Activated CD8-positive, alpha-beta memory T cell treated with anti-CD3 and anti-CD28 coated beads, Interleukin-2, amount 10 ng/mL, durations not matched to agents 7 days and 5 days (primary cell): ENCODE results near the gene PHF3. TPM values are rescaled to one million over a fixed set of nuclear protein-coding genes. Genes with fewer than 3 reads are reported as not detected.

Experiments
- ATAC-seq: fragments of 150-1000 bp; cut with Tn5 transposase; one replicate; pipeline ENCODE4 v1.10.0; 2021; ENCODE audit warnings: moderate library complexity
- CTCF ChIA-PET: fragments of 350-600 bp; sonication (Branson Sonifier 250); formaldehyde crosslinking; loops from one replicate; lab custom pipeline; 2021; ENCODE audit warnings: antibody characterized with exemption; lab: Charles Lee
- DNase-seq: peaks from one replicate; pipeline ENCODE4 v3.0.0-alpha.2; 2020
- H3K27ac Mint-ChIP-seq: one replicate; pipeline ENCODE4 v1.8.0; 2021; ENCODE audit warnings: mild to moderate bottlenecking, mixed read lengths
- H3K27me3 Mint-ChIP-seq: one replicate; pipeline ENCODE4 v1.8.0; 2021; ENCODE audit warnings: mixed read lengths
- H3K36me3 Mint-ChIP-seq: one replicate; pipeline ENCODE4 v1.8.0; 2021; ENCODE audit warnings: mild to moderate bottlenecking, mixed read lengths
- H3K4me1 Mint-ChIP-seq: one replicate; pipeline ENCODE4 v1.8.0; 2021; ENCODE audit warnings: mixed read lengths
- H3K4me3 Mint-ChIP-seq: one replicate; pipeline ENCODE4 v1.8.0; 2021; ENCODE audit warnings: mild to moderate bottlenecking, moderate library complexity, mixed read lengths
- H3K9me3 Mint-ChIP-seq: one replicate; pipeline ENCODE4 v1.8.0; 2022; ENCODE audit warnings: low read depth, mixed read lengths
- total RNA-seq, 2 experiments: library from RNA; stranded (reverse); gene quantifications; one replicate each; pipeline ENCODE4 v1.2.3, GENCODE V29; 2021

The PHF3 gene
- total RNA-seq, 2 experiments from 2014 or later: 48.1 to 48.2 TPM

- CTCF ChIA-PET: interaction anchor here (1.1 kb wide), 1 partner anchor 91 kb away, joined by 3 read pairs; no protein-coding TSS in a partner anchor
- Mint-ChIP-seq H3K27me3 (no peaks in the 10 kb centered on the region), H3K9me3 (no peaks in the 10 kb centered on the region), H3K36me3 (peaks cover 23% of the 10 kb centered on the region), H3K4me1 (peaks cover 15% of the 10 kb centered on the region), H3K4me3 (no peak overlapping the region), H3K27ac (no peak overlapping the region)
- no peak for ATAC-seq
- no peak for DNase-seq
These were observed 53.8 kb downstream of the PHF3 start for GRCh38 chr6:63689421-63689820.

GRCh38 chr6:63690221-63690620 lies 54.6 kb downstream of the PHF3 start:
- Mint-ChIP-seq H3K27ac (no peak overlapping the region), H3K4me3 (no peak overlapping the region), H3K27me3 (no peaks in the 10 kb centered on the region), H3K9me3 (no peaks in the 10 kb centered on the region), H3K36me3 (peaks cover 22% of the 10 kb centered on the region), H3K4me1 (peaks cover 8% of the 10 kb centered on the region)
- ATAC-seq: no peak
- CTCF ChIA-PET: interaction anchor here (1.1 kb wide), 1 partner anchor 92 kb away, joined by 3 read pairs; no protein-coding TSS in a partner anchor
- no peak for DNase-seq

- peak; percentile 27 for ATAC-seq
- Mint-ChIP-seq H3K36me3 (peaks cover 57% of the 10 kb centered on the region), H3K4me3 (no peak overlapping the region), H3K4me1 (peaks cover 16% of the 10 kb centered on the region), H3K27me3 (no peaks in the 10 kb centered on the region), H3K9me3 (no peaks in the 10 kb centered on the region), H3K27ac (no peak overlapping the region)
- CTCF ChIA-PET: no interaction called here
- DNase-seq: no peak
These were observed 70.1 kb downstream of the PHF3 start for GRCh38 chr6:63705707-63706106.

- Mint-ChIP-seq H3K9me3 (no peaks in the 10 kb centered on the region), H3K4me3 (no peak overlapping the region), H3K27ac (no peak overlapping the region), H3K4me1 (peaks cover 16% of the 10 kb centered on the region), H3K27me3 (no peaks in the 10 kb centered on the region), H3K36me3 (peaks cover 59% of the 10 kb centered on the region)
- no peak for ATAC-seq
- CTCF ChIA-PET: no interaction called here
- no peak for DNase-seq
These were observed 71.0 kb downstream of the PHF3 start for GRCh38 chr6:63706630-63707029.

GRCh38 chr6:63708631-63709030 lies 73.0 kb downstream of the PHF3 start:
- no peak for ATAC-seq
- Mint-ChIP-seq H3K27me3 (no peaks in the 10 kb centered on the region), H3K27ac (no peak overlapping the region), H3K9me3 (no peaks in the 10 kb centered on the region), H3K36me3 (peaks cover 64% of the 10 kb centered on the region), H3K4me3 (no peak overlapping the region), H3K4me1 (peaks cover 20% of the 10 kb centered on the region)
- DNase-seq: no peak
- CTCF ChIA-PET: no interaction called here

GRCh38 chr6:63709148-63709547 lies 73.5 kb downstream of the PHF3 start:
- DNase-seq: no peak
- Mint-ChIP-seq H3K27ac (no peak overlapping the region), H3K9me3 (no peaks in the 10 kb centered on the region), H3K4me3 (no peak overlapping the region), H3K27me3 (no peaks in the 10 kb centered on the region), H3K4me1 (peaks cover 23% of the 10 kb centered on the region), H3K36me3 (peaks cover 62% of the 10 kb centered on the region)
- no peak for ATAC-seq
- CTCF ChIA-PET: no interaction called here

- no peaks in the 10 kb centered on the region for H3K27me3 Mint-ChIP-seq
- DNase-seq: no peak
- no peak overlapping the region for H3K27ac Mint-ChIP-seq
- H3K4me3 Mint-ChIP-seq: no peak overlapping the region
- CTCF ChIA-PET: no interaction called here
- no peak for ATAC-seq
- peaks cover 8% of the 10 kb centered on the region for H3K4me1 Mint-ChIP-seq
- no peaks in the 10 kb centered on the region for H3K9me3 Mint-ChIP-seq
- peaks cover 44% of the 10 kb centered on the region for H3K36me3 Mint-ChIP-seq
These were observed 77.7 kb downstream of the PHF3 start for GRCh38 chr6:63713332-63713731.

- CTCF ChIA-PET: no interaction called here
- ATAC-seq (peak; percentile 27), DNase-seq (no peak)
- no peak overlapping the region for H3K4me3 Mint-ChIP-seq
- no peak overlapping the region for H3K27ac Mint-ChIP-seq
- H3K4me1 Mint-ChIP-seq: peaks cover 8% of the 10 kb centered on the region
- no peaks in the 10 kb centered on the region for H3K27me3 Mint-ChIP-seq
- H3K36me3 Mint-ChIP-seq: peaks cover 41% of the 10 kb centered on the region
- no peaks in the 10 kb centered on the region for H3K9me3 Mint-ChIP-seq
These were observed 78.5 kb downstream of the PHF3 start for GRCh38 chr6:63714091-63714490.

GRCh38 chr6:63716169-63716568 lies 80.6 kb downstream of the PHF3 start:
- Mint-ChIP-seq H3K27ac (no peak overlapping the region), H3K27me3 (no peaks in the 10 kb centered on the region), H3K36me3 (peaks cover 27% of the 10 kb centered on the region), H3K4me1 (peaks cover 8% of the 10 kb centered on the region), H3K4me3 (no peak overlapping the region), H3K9me3 (no peaks in the 10 kb centered on the region)
- CTCF ChIA-PET: interaction anchor here (1.1 kb wide), 1 partner anchor 12 kb away, joined by 3 read pairs; no protein-coding TSS in a partner anchor
- no peak for ATAC-seq
- no peak for DNase-seq

- Mint-ChIP-seq H3K27me3 (no peaks in the 10 kb centered on the region), H3K4me3 (no peak overlapping the region), H3K4me1 (no peaks in the 10 kb centered on the region), H3K27ac (no peak overlapping the region), H3K36me3 (peaks cover 1% of the 10 kb centered on the region), H3K9me3 (no peaks in the 10 kb centered on the region)
- CTCF ChIA-PET: no interaction called here
- ATAC-seq: no peak
- no peak for DNase-seq
These were observed 85.6 kb downstream of the PHF3 start for GRCh38 chr6:63721181-63721580.

- DNase-seq (no peak), ATAC-seq (no peak)
- CTCF ChIA-PET: no interaction called here
- H3K9me3 Mint-ChIP-seq: no peaks in the 10 kb centered on the region
- no peak overlapping the region for H3K4me3 Mint-ChIP-seq
- H3K27ac Mint-ChIP-seq: no peak overlapping the region
- H3K36me3 Mint-ChIP-seq: no peaks in the 10 kb centered on the region
- H3K4me1 Mint-ChIP-seq: no peaks in the 10 kb centered on the region
- no peaks in the 10 kb centered on the region for H3K27me3 Mint-ChIP-seq
These were observed 89.1 kb downstream of the PHF3 start for GRCh38 chr6:63724721-63725120.

- Mint-ChIP-seq H3K4me3 (no peak overlapping the region), H3K4me1 (no peaks in the 10 kb centered on the region)
- no peak for DNase-seq
These were observed 94.7 kb downstream of the PHF3 start for GRCh38 chr6:63730311-63730710.

GRCh38 chr6:63731930-63732329 lies 96.3 kb downstream of the PHF3 start:
- Mint-ChIP-seq H3K36me3 (peaks cover 3% of the 10 kb centered on the region), H3K4me3 (no peak overlapping the region), H3K27me3 (no peaks in the 10 kb centered on the region), H3K4me1 (no peaks in the 10 kb centered on the region), H3K9me3 (no peaks in the 10 kb centered on the region), H3K27ac (no peak overlapping the region)
- CTCF ChIA-PET: no interaction called here
- DNase-seq: no peak
- ATAC-seq: no peak

More at GRCh38 chr6:63730311-63730710, 94.7 kb downstream of the PHF3 start:
- no peaks in the 10 kb centered on the region for H3K9me3 Mint-ChIP-seq
- H3K27me3 Mint-ChIP-seq: no peaks in the 10 kb centered on the region
- CTCF ChIA-PET: interaction anchor here (1.6 kb wide), 1 partner anchor 34 kb away, joined by 4 read pairs; no protein-coding TSS in a partner anchor
- no peak for ATAC-seq
- H3K36me3 Mint-ChIP-seq: peaks cover 3% of the 10 kb centered on the region
- no peak overlapping the region for H3K27ac Mint-ChIP-seq

- CTCF ChIA-PET: no interaction called here
- Mint-ChIP-seq H3K9me3 (no peaks in the 10 kb centered on the region), H3K4me3 (no peak overlapping the region), H3K27me3 (no peaks in the 10 kb centered on the region), H3K36me3 (peaks cover 3% of the 10 kb centered on the region), H3K27ac (no peak overlapping the region), H3K4me1 (no peaks in the 10 kb centered on the region)
- DNase-seq: no peak
- ATAC-seq: no peak
These were observed 96.7 kb downstream of the PHF3 start for GRCh38 chr6:63732336-63732735.

GRCh38 chr6:63734923-63735322 lies 99.3 kb downstream of the PHF3 start:
- H3K4me1 Mint-ChIP-seq: no peaks in the 10 kb centered on the region
- H3K27ac Mint-ChIP-seq: no peak overlapping the region
- CTCF ChIA-PET: no interaction called here
- H3K4me3 Mint-ChIP-seq: no peak overlapping the region
- no peak for DNase-seq
- no peak for ATAC-seq
- no peaks in the 10 kb centered on the region for H3K9me3 Mint-ChIP-seq
- peaks cover 3% of the 10 kb centered on the region for H3K36me3 Mint-ChIP-seq
- H3K27me3 Mint-ChIP-seq: no peaks in the 10 kb centered on the region
